ENCODE measurements around the gene APBA2. TPM values are rescaled to one million over a fixed set of nuclear protein-coding genes. Genes with fewer than 3 reads are reported as not detected.

The APBA2 gene
- total RNA-seq, 3 donors from 2014 or later, result 0.64 to 6.9 (median 5.0) TPM

DNA sequence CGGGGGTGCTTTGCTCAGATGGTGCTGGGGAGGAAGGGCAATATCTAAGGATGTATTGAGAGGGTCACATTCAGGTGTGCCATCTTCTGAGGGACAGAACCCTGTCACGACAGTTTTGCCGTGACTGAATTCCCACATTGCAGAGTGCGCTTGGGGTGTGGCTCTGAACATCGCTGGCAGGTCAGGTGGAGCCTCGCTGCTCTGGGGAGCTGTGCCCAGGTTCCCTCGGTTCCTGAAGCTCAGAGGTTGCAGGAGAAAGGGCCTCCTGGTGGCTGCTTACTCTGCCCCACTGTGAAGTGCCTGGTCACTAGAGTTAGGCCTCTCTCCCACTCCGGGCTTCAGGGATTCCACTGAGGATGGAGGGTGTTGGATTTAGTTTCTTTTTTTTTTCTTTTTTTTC is 51.5 kb downstream of the APBA2 start:
- TF ChIP-seq POLR2A (IDR thresholded peaks at IDR 0.05), result no peak
- TF ChIP-seq POLR2AphosphoS5 (IDR thresholded peaks at IDR 0.05), result no peak
- TF ChIP-seq, protein P1, sequence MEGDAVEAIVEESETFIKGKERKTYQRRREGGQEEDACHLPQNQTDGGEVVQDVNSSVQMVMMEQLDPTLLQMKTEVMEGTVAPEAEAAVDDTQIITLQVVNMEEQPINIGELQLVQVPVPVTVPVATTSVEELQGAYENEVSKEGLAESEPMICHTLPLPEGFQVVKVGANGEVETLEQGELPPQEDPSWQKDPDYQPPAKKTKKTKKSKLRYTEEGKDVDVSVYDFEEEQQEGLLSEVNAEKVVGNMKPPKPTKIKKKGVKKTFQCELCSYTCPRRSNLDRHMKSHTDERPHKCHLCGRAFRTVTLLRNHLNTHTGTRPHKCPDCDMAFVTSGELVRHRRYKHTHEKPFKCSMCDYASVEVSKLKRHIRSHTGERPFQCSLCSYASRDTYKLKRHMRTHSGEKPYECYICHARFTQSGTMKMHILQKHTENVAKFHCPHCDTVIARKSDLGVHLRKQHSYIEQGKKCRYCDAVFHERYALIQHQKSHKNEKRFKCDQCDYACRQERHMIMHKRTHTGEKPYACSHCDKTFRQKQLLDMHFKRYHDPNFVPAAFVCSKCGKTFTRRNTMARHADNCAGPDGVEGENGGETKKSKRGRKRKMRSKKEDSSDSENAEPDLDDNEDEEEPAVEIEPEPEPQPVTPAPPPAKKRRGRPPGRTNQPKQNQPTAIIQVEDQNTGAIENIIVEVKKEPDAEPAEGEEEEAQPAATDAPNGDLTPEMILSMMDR (IDR thresholded peaks at IDR 0.05), result no peak
- peaks cover 0 to 20% of the 10 kb centered on the region in 2 donors for H3K9me3 ChIP-seq
- no peaks in the 10 kb centered on the region for H3K36me3 ChIP-seq
- H3K4me3 ChIP-seq, result no peak overlapping the region
- intact Hi-C loops (cut with DNase I; ENCODE audit: low total_unique reads), result no loop called here
- no peak overlapping the region for H3K27ac ChIP-seq
- H3K27me3 ChIP-seq, result no peaks in the 10 kb centered on the region
- no peaks in the 10 kb centered on the region for H3K4me1 ChIP-seq
- DNase-seq (ENCODE audit: low spot score in 2 of 2), result no peak

DNA sequence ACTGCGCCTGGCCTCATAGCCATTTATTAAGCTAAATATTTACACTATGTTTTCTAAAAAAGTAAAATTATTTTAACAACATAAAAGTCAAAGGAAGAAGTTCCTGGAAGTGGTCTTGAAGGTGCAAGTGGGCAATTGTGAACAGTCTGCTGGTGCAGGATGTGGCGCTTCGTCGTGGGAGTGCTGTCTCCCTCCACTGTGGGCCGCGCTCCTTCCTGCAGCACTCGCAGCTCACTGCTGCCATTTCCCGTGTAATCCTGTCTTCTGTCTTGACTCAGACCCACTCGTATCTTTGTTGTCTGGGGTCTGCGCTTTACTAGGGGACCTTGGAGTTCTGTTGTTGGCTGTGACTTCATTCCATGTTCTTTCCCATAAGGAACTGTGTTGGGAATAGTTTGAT is 56.3 kb downstream of the APBA2 start:
- intact Hi-C loops (cut with DNase I; ENCODE audit: low total_unique reads), result no loop called here
- H3K36me3 ChIP-seq, result no peaks in the 10 kb centered on the region
- no peaks in the 10 kb centered on the region for H3K4me1 ChIP-seq
- H3K27me3 ChIP-seq, result no peaks in the 10 kb centered on the region
- DNase-seq (ENCODE audit: low spot score in 2 of 2), result no peak
- TF ChIP-seq POLR2A (IDR thresholded peaks at IDR 0.05) (no peak), POLR2AphosphoS5 (IDR thresholded peaks at IDR 0.05) (no peak)
- TF ChIP-seq, protein P1 (IDR thresholded peaks at IDR 0.05), result no peak
- peaks cover 0 to 15% of the 10 kb centered on the region in 2 donors for H3K9me3 ChIP-seq
- H3K4me3 ChIP-seq, result no peak overlapping the region
- H3K27ac ChIP-seq, result no peak overlapping the region

DNA sequence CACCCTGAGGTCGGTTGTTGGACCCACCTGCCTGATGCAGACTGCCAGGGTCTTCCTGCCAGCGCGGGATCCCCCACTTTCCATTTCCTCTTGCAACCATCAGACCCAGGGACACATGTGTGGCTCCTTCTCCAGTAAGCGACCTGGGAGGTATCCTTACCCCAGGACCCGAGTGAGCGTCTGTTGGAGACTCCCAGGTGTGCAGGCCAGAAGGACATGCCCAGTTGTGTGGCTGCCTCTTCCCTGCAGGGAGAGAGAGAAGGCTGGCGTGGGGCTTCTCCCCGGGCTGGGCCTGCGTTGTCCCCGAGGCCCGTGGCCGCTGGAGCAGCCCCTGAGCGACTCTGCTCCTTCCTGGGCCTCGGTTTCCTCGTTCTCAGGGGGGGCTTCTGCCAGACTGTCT is 56.8 kb downstream of the APBA2 start:
- H3K4me1 ChIP-seq, result no peaks in the 10 kb centered on the region
- no peak for DNase-seq (ENCODE audit: low spot score in 2 of 2)
- intact Hi-C loops (cut with DNase I; ENCODE audit: low total_unique reads), result no loop called here

DNA sequence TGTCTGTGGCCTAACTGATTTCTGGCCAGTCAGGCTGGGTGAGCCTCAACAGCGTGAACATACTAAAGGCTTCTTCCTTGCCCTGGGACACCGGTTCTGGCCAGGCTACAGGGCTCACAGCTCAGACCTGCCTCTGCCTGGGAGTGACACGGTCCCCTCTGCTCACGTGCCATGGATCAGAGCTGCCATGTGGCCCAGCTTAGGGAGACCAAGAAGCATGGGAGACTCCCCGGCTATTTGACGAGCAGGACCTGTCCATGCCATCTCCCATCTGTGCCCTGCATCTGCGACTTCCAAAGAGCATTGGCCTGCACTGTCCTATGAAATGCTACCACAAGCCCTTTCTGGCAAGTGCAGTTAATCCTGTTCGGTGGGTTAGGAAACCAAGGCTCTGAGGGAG is 57.4 kb downstream of the APBA2 start:
- no peak overlapping the region for H3K4me3 ChIP-seq
- no peak overlapping the region for H3K27ac ChIP-seq
- no peak for DNase-seq (ENCODE audit: low spot score in 2 of 2)
- H3K9me3 ChIP-seq, result peaks cover 0 to 15% of the 10 kb centered on the region in 2 donors
- intact Hi-C loops (cut with DNase I; ENCODE audit: low total_unique reads), result no loop called here
- no peaks in the 10 kb centered on the region for H3K36me3 ChIP-seq
- TF ChIP-seq POLR2AphosphoS5 (IDR thresholded peaks at IDR 0.05) (no peak), POLR2A (IDR thresholded peaks at IDR 0.05) (no peak)
- TF ChIP-seq, protein P1 (IDR thresholded peaks at IDR 0.05), result no peak
- H3K4me1 ChIP-seq, result no peaks in the 10 kb centered on the region
- no peaks in the 10 kb centered on the region for H3K27me3 ChIP-seq

More for the DNA sequence above, 56.8 kb downstream of the APBA2 start:
- Histone ChIP-seq H3K4me3 (no peak overlapping the region), H3K36me3 (no peaks in the 10 kb centered on the region), H3K27me3 (no peaks in the 10 kb centered on the region), H3K27ac (no peak overlapping the region), H3K9me3 (peaks cover 0 to 15% of the 10 kb centered on the region in 2 donors)
- no peak for TF ChIP-seq POLR2AphosphoS5 (IDR thresholded peaks at IDR 0.05)
- no peak for TF ChIP-seq POLR2A (IDR thresholded peaks at IDR 0.05)
- TF ChIP-seq, protein P1 (IDR thresholded peaks at IDR 0.05), result no peak

DNA sequence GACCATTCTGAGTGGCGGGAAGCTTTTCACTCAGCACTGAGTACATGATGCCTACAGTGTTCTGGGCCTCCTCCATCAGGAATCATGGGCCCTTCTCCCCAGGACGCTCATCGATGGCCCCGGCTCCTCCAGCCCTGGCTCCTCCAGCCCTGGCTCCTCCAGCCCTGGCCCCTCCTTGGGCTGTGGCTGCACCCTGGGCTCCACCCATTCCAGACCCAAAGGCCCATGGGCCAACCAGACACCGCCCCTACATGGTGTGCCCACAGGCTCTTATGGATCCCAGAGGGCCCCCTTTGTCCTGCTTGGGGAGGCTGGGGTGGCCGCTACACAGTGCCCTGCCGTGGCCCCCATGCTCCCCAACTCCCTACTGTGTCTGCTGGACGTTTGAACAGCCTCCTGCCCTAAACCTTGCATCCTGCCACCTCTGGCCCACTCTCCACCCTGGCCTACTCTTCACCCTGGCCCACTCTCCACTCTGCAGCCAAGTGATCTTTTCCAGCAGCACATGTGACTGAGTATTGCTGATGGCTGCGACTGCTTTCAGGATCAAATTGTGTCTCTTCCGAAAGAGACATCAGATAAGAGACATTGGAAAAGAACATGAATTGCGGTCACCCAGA is 57.9 kb downstream of the APBA2 start:
- H3K27ac ChIP-seq, result no peak overlapping the region
- H3K36me3 ChIP-seq, result no peaks in the 10 kb centered on the region
- H3K4me3 ChIP-seq, result no peak overlapping the region
- no peaks in the 10 kb centered on the region for H3K27me3 ChIP-seq
- no peaks in the 10 kb centered on the region for H3K4me1 ChIP-seq
- DNase-seq (ENCODE audit: low spot score in 2 of 2), result no peak
- TF ChIP-seq, protein P1 (IDR thresholded peaks at IDR 0.05), result no peak
- no peak for TF ChIP-seq POLR2AphosphoS5 (IDR thresholded peaks at IDR 0.05)
- no peak for TF ChIP-seq POLR2A (IDR thresholded peaks at IDR 0.05)
- H3K9me3 ChIP-seq, result peaks cover 0 to 15% of the 10 kb centered on the region in 2 donors
- intact Hi-C loops (cut with DNase I; ENCODE audit: low total_unique reads), result no loop called here
